Breast epithelium (tissue), 4 donors: Measurements from ENCODE around the gene ECSIT. TPM values are rescaled to one million over a fixed set of nuclear protein-coding genes. Genes with fewer than 3 reads are reported as not detected.

Source experiments
- DNase-seq, 2 donors: peaks; one replicate each; pipeline ENCODE4 v3.0.0-alpha.2; 2019; ENCODE audit warnings: low spot score in 2 of 2
- H3K27ac ChIP-seq, 2 donors: fragments of 200-600 bp; sonication (generic) in 1 of 2; one replicate each; pipeline ENCODE4 v1.5.1; 2016 to 2019; ENCODE audit warnings: mild to moderate bottlenecking in 1 of 2
- H3K27me3 ChIP-seq, 2 donors: fragments of 200-600 bp; sonication (generic) in 1 of 2; one replicate each; pipeline versions ENCODE4 v1.5.1 to v1.6.0; 2017 to 2019; ENCODE audit warnings: control low read depth in 1 of 2, mild to moderate bottlenecking in 1 of 2
- H3K36me3 ChIP-seq: fragments of 200-600 bp; one replicate; pipeline ENCODE4 v1.5.1; 2019
- H3K4me1 ChIP-seq, 2 donors: fragments of 200-600 bp; sonication (generic); one replicate each; pipeline ENCODE4 v1.5.1; 2016 to 2019; ENCODE audit warnings: control low read depth in 1 of 2
- H3K4me3 ChIP-seq, 3 donors: fragments of 200-600 bp; sonication (generic); 1 replicate in 2 of 3; 2 replicates in 1 of 3; pipeline ENCODE4 v1.5.1; 2016 to 2019; ENCODE audit warnings: mild to moderate bottlenecking in 3 of 3, moderate library complexity in 2 of 3
- H3K9me3 ChIP-seq, 2 donors: fragments of 200-600 bp; sonication (generic) in 1 of 2; one replicate each; pipeline ENCODE4 v1.5.1; 2016 to 2019; ENCODE audit warnings: control low read depth in 1 of 2
- CTCF ChIP-seq, 3 donors: fragments of 450-650 bp; IDR thresholded peaks; one replicate each; pipeline ENCODE4 v1.5.1; 2016 to 2017; ENCODE audit warnings: antibody characterized with exemption in 3 of 3, mild to moderate bottlenecking in 3 of 3, moderate library complexity in 3 of 3
- POLR2A ChIP-seq: fragments of 450-650 bp; IDR thresholded peaks from one replicate; pipeline ENCODE4 v1.6.1; 2016; ENCODE audit warnings: antibody characterized with exemption, mild to moderate bottlenecking, moderate library complexity
- POLR2AphosphoS5 ChIP-seq, 3 donors: sonication (generic); formaldehyde crosslinking; IDR thresholded peaks; one replicate each; pipeline ENCODE4 v1.6.1; 2017; ENCODE audit warnings: antibody characterized with exemption in 3 of 3
- intact Hi-C: fragments of 100-400 bp; cut with DNase I; formaldehyde crosslinking; loops from one replicate; pipeline ENCODE4 v1.15.1; 2023; ENCODE audit warnings: low total_unique reads
- total RNA-seq, 3 donors: library from RNA; depleted of rRNA; stranded (reverse); fragments of >200 nt; gene quantifications; one replicate each; pipeline ENCODE4 v1.1.0, GENCODE V29; 2016

ECSIT gene
- total RNA-seq, 3 donors from 2014 or later: 37.0 to 56.0 (median 53.6) TPM

- Histone ChIP-seq H3K4me3 (no peak overlapping the region), H3K27me3 (no peaks in the 10 kb centered on the region), H3K4me1 (peaks cover 1 to 12% of the 10 kb centered on the region in 2 donors), H3K9me3 (no peaks in the 10 kb centered on the region), H3K27ac (peak overlapping the region; percentile 74 to 91), H3K36me3 (no peaks in the 10 kb centered on the region)
- DNase-seq: no peak
- TF ChIP-seq POLR2AphosphoS5 (IDR thresholded peaks at IDR 0.05): no peak
- TF ChIP-seq POLR2A: no peak
- TF ChIP-seq CTCF (IDR thresholded peaks at IDR 0.05): no peak
- intact Hi-C loops: no loop called here
Measured at GRCh38 chr19:11552666-11553372, 23.9 kb upstream of the ECSIT start.

- H3K9me3 ChIP-seq: no peaks in the 10 kb centered on the region
- peaks cover 0 to 5% of the 10 kb centered on the region in 2 donors for H3K4me1 ChIP-seq
- TF ChIP-seq POLR2A (no peak), POLR2AphosphoS5 (IDR thresholded peaks at IDR 0.05) (no peak), CTCF (IDR thresholded peaks at IDR 0.05) (no peak)
- no peaks in the 10 kb centered on the region for H3K27me3 ChIP-seq
- intact Hi-C loops: no loop called here
- peak in 1 of 2 donors; percentile 64 for DNase-seq
- H3K4me3 ChIP-seq: peak overlapping the region in 2 of 3 donors; percentile 5 to 40
- peak overlapping the region; percentile 74 to 91 for H3K27ac ChIP-seq
- H3K36me3 ChIP-seq: no peaks in the 10 kb centered on the region
Measured at GRCh38 chr19:11551603-11552235, 22.8 kb upstream of the ECSIT start.

- H3K4me1 ChIP-seq: no peaks in the 10 kb centered on the region
- no peak for DNase-seq
- no peaks in the 10 kb centered on the region for H3K36me3 ChIP-seq
Measured at GRCh38 chr19:11550265-11550664, 21.3 kb upstream of the ECSIT start.

GRCh38 chr19:11549386-11549953 is 20.5 kb upstream of the ECSIT start:
- TF ChIP-seq POLR2AphosphoS5 (IDR thresholded peaks at IDR 0.05) (no peak), CTCF (IDR thresholded peaks at IDR 0.05) (no peak), POLR2A (no peak)
- Histone ChIP-seq H3K4me1 (no peaks in the 10 kb centered on the region), H3K27me3 (no peaks in the 10 kb centered on the region), H3K36me3 (no peaks in the 10 kb centered on the region), H3K27ac (no peak overlapping the region), H3K4me3 (no peak overlapping the region), H3K9me3 (no peaks in the 10 kb centered on the region)
- no peak for DNase-seq
- intact Hi-C loops: no loop called here

More at GRCh38 chr19:11550265-11550664, 21.3 kb upstream of the ECSIT start:
- TF ChIP-seq POLR2A: no peak
- no peak for TF ChIP-seq CTCF (IDR thresholded peaks at IDR 0.05)
- no peak for TF ChIP-seq POLR2AphosphoS5 (IDR thresholded peaks at IDR 0.05)
- Histone ChIP-seq H3K4me3 (no peak overlapping the region), H3K9me3 (no peaks in the 10 kb centered on the region), H3K27ac (peak overlapping the region in 1 of 2 donors; percentile 19), H3K27me3 (no peaks in the 10 kb centered on the region)
- intact Hi-C loops: no loop called here
